ENCODE results near the gene USP7. TPM values are rescaled to one million over a fixed set of nuclear protein-coding genes. Genes with fewer than 3 reads are reported as not detected.
A peak's percentile ranks its signal among the peaks of the same experiment; 100 is the strongest.

USP7 gene
- total and polyA plus RNA-seq, 4 experiments from 2014 or later = 4.8 to 206 (median 106) TPM

DNA sequence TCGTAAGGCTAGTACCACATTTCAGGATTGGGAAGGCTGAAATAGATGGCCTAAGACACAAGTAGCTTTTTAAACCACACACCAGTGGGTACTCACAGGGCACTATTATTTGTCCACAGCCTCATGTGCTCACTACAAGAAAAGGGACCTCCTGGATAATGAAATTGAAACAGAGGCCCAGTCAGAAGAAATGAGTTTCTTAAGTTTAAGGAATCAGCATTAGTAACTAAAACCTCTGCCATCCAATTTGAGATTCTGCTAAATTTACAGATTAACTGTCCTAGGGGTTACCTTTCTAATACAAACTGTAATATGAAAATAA lies 3.0 kb downstream of the USP7 start:
- Mint-ChIP-seq H3K36me3 (peaks cover 0 to 7% of the 10 kb centered on the region in 2 donors), H3K9me3 (peaks cover 0 to 3% (median 0%) of the 10 kb centered on the region in 8 donors), H3K27ac (peak overlapping the region; percentile 85 to 96 (median 90)), H3K4me3 (peak overlapping the region; percentile 74 to 98 (median 92)), H3K27me3 (no peaks in the 10 kb centered on the region), H3K4me1 (peaks cover 56 to 79% (median 65%) of the 10 kb centered on the region in 4 donors)
- no peaks in the 10 kb centered on the region for H3K27me3 ChIP-seq (ENCODE audit: insufficient read depth, low read length)
- peak overlapping the region in 1 of 2 donors; percentile 39 for H3K4me3 ChIP-seq (ENCODE audit: low read length in 2 of 2)
- no peaks in the 10 kb centered on the region for H3K36me3 ChIP-seq (ENCODE audit: insufficient read depth, low read length)
- no peak for DNase-seq
- H3K9me3 ChIP-seq (ENCODE audit: control insufficient read depth in 1 of 2, low read length in 2 of 2) = no peaks in the 10 kb centered on the region
- POLR2A ChIA-PET (ENCODE audit: partially characterized antibody) = interaction anchor here (0.5 to 3.1 kb wide), 5 partner anchors 20 to 166 kb away, joined by 3 to 18 read pairs (median 3); partner anchors contain the start of gene HAPSTR1
- CTCF ChIA-PET (ENCODE audit: partially characterized antibody) = interaction anchor here (3.2 kb wide), 1 partner anchor 25 kb away, joined by 25 read pairs; no protein-coding TSS in a partner anchor
- peaks cover 70% of the 10 kb centered on the region for H3K4me1 ChIP-seq (ENCODE audit: insufficient read depth, low read length)
- peak overlapping the region; percentile 53 for H3K27ac ChIP-seq (ENCODE audit: low read depth, low read length)
- intact Hi-C loops (cut with micrococcal nuclease) = loop anchor here (1.0 to 5.0 kb wide), 5 partner anchors 38 to 1782 kb away; partner anchors contain the start of genes ABAT, METTL22 and NUBP1

DNA sequence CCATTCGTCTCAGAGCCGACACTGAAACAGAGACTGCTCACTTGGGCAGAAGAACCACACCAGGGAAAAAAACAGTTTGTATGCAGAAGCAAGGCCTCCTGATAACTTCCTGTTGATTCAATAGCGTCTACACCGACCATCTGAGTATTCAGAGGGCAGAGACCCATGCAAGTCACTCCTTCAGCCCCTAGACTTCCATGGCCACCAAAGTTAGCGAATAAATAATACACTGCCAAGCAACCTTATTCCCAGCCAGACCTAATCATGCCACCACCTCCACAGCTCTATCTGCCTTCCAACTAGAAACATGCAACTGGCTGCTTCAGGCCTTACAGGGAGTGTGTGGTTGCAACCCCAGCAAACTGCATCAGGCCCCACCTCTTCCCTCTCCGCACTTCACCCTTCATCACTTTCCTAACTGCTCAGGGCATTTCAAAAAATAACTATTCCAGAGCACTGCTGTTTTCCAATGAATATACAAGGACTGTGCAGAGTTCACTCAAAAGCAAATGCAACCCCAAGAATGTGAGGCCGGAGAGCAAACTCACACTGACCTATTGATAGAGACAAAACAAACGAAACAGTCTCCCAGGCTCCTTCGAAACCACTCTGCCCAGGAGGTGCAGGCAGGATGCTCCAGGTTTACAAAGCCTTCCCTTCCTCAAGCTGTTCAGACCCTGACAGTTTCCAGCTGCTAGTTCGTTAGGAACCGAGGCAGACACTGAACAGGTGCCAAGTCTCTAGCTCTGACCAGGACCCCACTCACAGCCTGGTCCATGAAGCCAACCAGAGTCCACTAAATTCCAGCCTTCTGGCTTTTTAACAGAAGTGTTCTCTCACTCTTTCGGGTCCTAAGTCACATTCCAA lies 3.6 kb downstream of the USP7 start:
- H3K4me3 Mint-ChIP-seq = peak overlapping the region; percentile 82 to 98 (median 92)

DNA sequence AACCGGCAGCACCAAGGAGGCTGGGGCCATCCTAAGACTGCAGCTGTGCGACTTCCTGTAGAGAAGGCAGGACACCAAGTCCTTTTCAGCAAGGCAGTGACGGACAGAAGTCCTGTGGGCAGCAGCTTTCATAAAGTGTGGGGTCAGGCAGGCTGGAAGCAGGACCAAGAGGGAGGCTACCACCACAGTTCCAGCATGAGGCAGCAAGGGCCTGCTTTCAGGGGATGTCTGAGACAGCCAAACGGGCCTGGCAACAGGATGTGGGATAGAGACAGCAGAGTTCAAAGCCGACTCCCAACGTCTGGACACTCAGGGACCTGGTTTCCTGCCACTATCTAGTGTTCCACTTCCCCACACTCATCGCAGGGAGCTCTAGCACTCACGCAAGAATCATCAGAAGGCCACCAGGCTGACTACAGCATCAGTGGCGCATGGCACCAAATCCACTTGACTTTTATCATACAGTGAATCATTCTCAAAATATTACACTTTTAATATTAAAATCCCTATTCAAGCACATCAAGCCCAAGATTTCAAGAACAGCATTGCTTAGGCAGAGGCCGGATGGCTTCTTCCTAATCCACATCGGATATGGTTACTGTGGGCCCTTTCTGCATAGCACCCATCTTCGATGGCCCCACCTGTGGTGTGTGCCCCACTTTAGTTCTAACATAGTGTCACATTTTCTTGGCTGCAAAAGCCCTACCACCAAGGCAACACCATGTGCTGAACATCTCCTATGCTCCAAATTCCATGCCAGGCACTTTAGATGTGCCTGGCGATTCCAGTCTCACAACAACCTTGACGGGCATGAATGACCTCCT lies 5.2 kb downstream of the USP7 start:
- peak overlapping the region; percentile 72 to 97 (median 87) for H3K27ac Mint-ChIP-seq
- intact Hi-C loops (cut with micrococcal nuclease) = no loop called here
- POLR2A ChIA-PET (ENCODE audit: partially characterized antibody) = interaction anchor here (0.7 to 3.1 kb wide), 4 partner anchors 12 to 133 kb away, joined by 3 to 18 read pairs (median 4); partner anchors contain the start of gene HAPSTR1
- Histone ChIP-seq H3K4me1 (ENCODE audit: insufficient read depth, low read length) (peaks cover 83% of the 10 kb centered on the region), H3K9me3 (ENCODE audit: control insufficient read depth in 1 of 2, low read length in 2 of 2) (no peaks in the 10 kb centered on the region), H3K27me3 (ENCODE audit: insufficient read depth, low read length) (no peaks in the 10 kb centered on the region), H3K4me3 (ENCODE audit: low read length in 2 of 2) (peak overlapping the region; percentile 12 to 21), H3K27ac (ENCODE audit: low read depth, low read length) (peak overlapping the region; percentile 53), H3K36me3 (ENCODE audit: insufficient read depth, low read length) (no peaks in the 10 kb centered on the region)
- peak in 2 of 5 donors; percentile 32 to 59 for DNase-seq
- no peaks in the 10 kb centered on the region for H3K27me3 Mint-ChIP-seq
- CTCF ChIA-PET (ENCODE audit: partially characterized antibody) = interaction anchor here (0.6 to 3.2 kb wide), 4 partner anchors 16 to 50 kb away, joined by 3 to 25 read pairs (median 4); no protein-coding TSS in a partner anchor
- peaks cover 0 to 5% (median 0%) of the 10 kb centered on the region in 8 donors for H3K9me3 Mint-ChIP-seq
- H3K4me1 Mint-ChIP-seq = peaks cover 63 to 86% (median 74%) of the 10 kb centered on the region in 4 donors
- peaks cover 0 to 7% of the 10 kb centered on the region in 2 donors for H3K36me3 Mint-ChIP-seq
- peak overlapping the region; percentile 71 to 98 (median 88) for H3K4me3 Mint-ChIP-seq

More for the DNA sequence above, 3.6 kb downstream of the USP7 start:
- H3K36me3 ChIP-seq (ENCODE audit: insufficient read depth, low read length) = no peaks in the 10 kb centered on the region
- peak overlapping the region; percentile 72 to 96 (median 89) for H3K27ac Mint-ChIP-seq
- ChIA-PET POLR2A (ENCODE audit: partially characterized antibody) (interaction anchor here (0.6 to 3.1 kb wide), 6 partner anchors 13 to 132 kb away, joined by 3 to 18 read pairs (median 3); partner anchors contain the start of gene HAPSTR1), CTCF (ENCODE audit: partially characterized antibody) (interaction anchor here (1.3 to 3.2 kb wide), 2 partner anchors 17 to 24 kb away, joined by 3 to 25 read pairs; no protein-coding TSS in a partner anchor)
- no peaks in the 10 kb centered on the region for H3K27me3 ChIP-seq (ENCODE audit: insufficient read depth, low read length)
- DNase-seq = peak; percentile 36 to 63 (median 43)
- H3K4me1 Mint-ChIP-seq = peaks cover 57 to 85% (median 69%) of the 10 kb centered on the region in 4 donors
- no peaks in the 10 kb centered on the region for H3K27me3 Mint-ChIP-seq
- H3K4me1 ChIP-seq (ENCODE audit: insufficient read depth, low read length) = peaks cover 76% of the 10 kb centered on the region
- peak overlapping the region; percentile 53 for H3K27ac ChIP-seq (ENCODE audit: low read depth, low read length)
- intact Hi-C loops (cut with micrococcal nuclease) = loop anchor here (5.0 kb wide), 4 partner anchors 38 to 1782 kb away; partner anchors contain the start of genes ABAT and NUBP1
- peaks cover 0 to 7% of the 10 kb centered on the region in 2 donors for H3K36me3 Mint-ChIP-seq
- no peaks in the 10 kb centered on the region for H3K9me3 ChIP-seq (ENCODE audit: control insufficient read depth in 1 of 2, low read length in 2 of 2)
- peaks cover 0 to 3% (median 0%) of the 10 kb centered on the region in 8 donors for H3K9me3 Mint-ChIP-seq
- H3K4me3 ChIP-seq (ENCODE audit: low read length in 2 of 2) = peak overlapping the region; percentile 20 to 39

DNA sequence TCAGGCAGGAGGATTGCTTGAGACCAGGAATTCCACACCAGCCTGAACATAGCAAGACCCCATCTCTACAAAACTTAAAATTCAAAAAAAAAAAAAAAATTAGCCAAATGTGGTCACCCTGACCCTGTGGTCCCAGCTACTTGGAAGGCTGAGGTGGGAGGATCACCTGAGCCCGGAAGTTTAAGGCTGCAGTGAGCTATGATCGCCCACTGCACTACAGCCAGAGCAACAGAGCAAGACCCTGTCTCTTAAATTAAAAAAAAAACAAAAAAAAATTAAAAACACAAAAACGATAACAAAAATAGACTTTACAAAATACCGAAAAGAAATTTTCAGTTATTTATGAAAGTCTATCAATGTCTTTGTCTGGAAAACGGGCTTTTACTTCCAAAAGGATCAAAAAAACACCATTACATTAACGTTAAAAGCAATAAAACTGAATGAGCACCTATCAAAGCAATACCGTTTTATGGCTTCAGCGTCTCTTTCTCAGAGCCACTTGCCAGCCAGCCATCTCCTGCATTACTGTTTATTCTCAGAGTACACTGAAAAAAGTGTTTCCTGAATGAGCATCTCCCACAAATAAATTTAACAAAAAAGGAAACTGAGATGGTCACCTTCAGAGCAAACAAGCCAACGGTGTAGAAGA lies 6.1 kb downstream of the USP7 start:
- CTCF ChIA-PET (ENCODE audit: partially characterized antibody) = interaction anchor here (1.5 kb wide), 1 partner anchor 21 kb away, joined by 4 read pairs; no protein-coding TSS in a partner anchor

DNA sequence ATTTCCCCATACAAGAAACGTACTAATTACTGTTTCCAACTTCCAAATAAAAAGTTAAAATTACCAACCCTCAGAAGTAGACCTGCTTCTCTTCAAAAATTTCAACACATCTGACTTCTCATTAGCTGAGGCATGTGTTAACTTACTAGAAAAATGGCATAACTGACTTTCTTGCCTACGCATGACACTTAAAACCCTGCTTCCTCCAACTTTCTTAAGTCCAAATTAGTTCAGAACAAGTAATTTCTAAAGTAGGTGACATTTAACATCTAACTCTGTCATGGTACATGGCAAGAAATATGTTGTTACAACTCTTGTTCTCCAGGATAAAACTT lies 6.7 kb downstream of the USP7 start:
- H3K36me3 Mint-ChIP-seq = peaks cover 0 to 5% of the 10 kb centered on the region in 2 donors
- peak overlapping the region in 6 of 7 donors; percentile 24 to 96 (median 39) for H3K27ac Mint-ChIP-seq
- H3K27ac ChIP-seq (ENCODE audit: low read depth, low read length) = no peak overlapping the region
- intact Hi-C loops (cut with micrococcal nuclease) = no loop called here
- H3K27me3 ChIP-seq (ENCODE audit: insufficient read depth, low read length) = no peaks in the 10 kb centered on the region
- CTCF ChIA-PET (ENCODE audit: partially characterized antibody) = interaction anchor here (1.1 to 1.5 kb wide), 2 partner anchors 9 to 21 kb away, joined by 3 to 4 read pairs; no protein-coding TSS in a partner anchor
- peaks cover 68 to 94% (median 82%) of the 10 kb centered on the region in 4 donors for H3K4me1 Mint-ChIP-seq
- no peaks in the 10 kb centered on the region for H3K36me3 ChIP-seq (ENCODE audit: insufficient read depth, low read length)
- peaks cover 0 to 1% (median 0%) of the 10 kb centered on the region in 8 donors for H3K9me3 Mint-ChIP-seq
- no peaks in the 10 kb centered on the region for H3K27me3 Mint-ChIP-seq
- DNase-seq = no peak
- H3K4me1 ChIP-seq (ENCODE audit: insufficient read depth, low read length) = peaks cover 95% of the 10 kb centered on the region
- H3K4me3 ChIP-seq (ENCODE audit: low read length in 2 of 2) = no peak overlapping the region
- peak overlapping the region in 7 of 8 donors; percentile 36 to 98 (median 83) for H3K4me3 Mint-ChIP-seq
- no peaks in the 10 kb centered on the region for H3K9me3 ChIP-seq (ENCODE audit: control insufficient read depth in 1 of 2, low read length in 2 of 2)
- POLR2A ChIA-PET (ENCODE audit: partially characterized antibody) = interaction anchor here (1.2 kb wide), 1 partner anchor 11 kb away, joined by 3 read pairs; no protein-coding TSS in a partner anchor

More for the DNA sequence above, 6.1 kb downstream of the USP7 start:
- Mint-ChIP-seq H3K4me3 (peak overlapping the region; percentile 71 to 98 (median 88)), H3K9me3 (peaks cover 0 to 5% (median 0%) of the 10 kb centered on the region in 8 donors), H3K4me1 (peaks cover 68 to 93% (median 82%) of the 10 kb centered on the region in 4 donors), H3K36me3 (peaks cover 0 to 11% of the 10 kb centered on the region in 2 donors), H3K27me3 (no peaks in the 10 kb centered on the region), H3K27ac (peak overlapping the region; percentile 49 to 96 (median 85))
- DNase-seq = no peak
- Histone ChIP-seq H3K36me3 (ENCODE audit: insufficient read depth, low read length) (no peaks in the 10 kb centered on the region), H3K9me3 (ENCODE audit: control insufficient read depth in 1 of 2, low read length in 2 of 2) (no peaks in the 10 kb centered on the region), H3K27ac (ENCODE audit: low read depth, low read length) (peak overlapping the region; percentile 53), H3K27me3 (ENCODE audit: insufficient read depth, low read length) (no peaks in the 10 kb centered on the region), H3K4me1 (ENCODE audit: insufficient read depth, low read length) (peaks cover 90% of the 10 kb centered on the region), H3K4me3 (ENCODE audit: low read length in 2 of 2) (peak overlapping the region; percentile 12 to 21)
- intact Hi-C loops (cut with micrococcal nuclease) = no loop called here
- POLR2A ChIA-PET (ENCODE audit: partially characterized antibody) = interaction anchor here (0.6 kb wide), 1 partner anchor 134 kb away, joined by 3 read pairs; no protein-coding TSS in a partner anchor
